ENCODE data around the gene MYL9.

GRCh38 chr20:36540551-36541211, 638 bp upstream of the MYL9 start:
- TF ChIP-seq MAX (IDR thresholded peaks at IDR 0.05) (no peak), EGR1 (IDR thresholded peaks at IDR 0.05) (no peak), CEBPB (IDR thresholded peaks at IDR 0.05) (no peak), EP300 (IDR thresholded peaks at IDR 0.05; ENCODE audit: borderline replicate concordance) (no peak), NFIC (IDR thresholded peaks at IDR 0.05) (no peak), RAD21 (IDR thresholded peaks at IDR 0.05; ENCODE audit: low read depth) (no peak), FOXM1 (IDR thresholded peaks at IDR 0.05; ENCODE audit: borderline replicate concordance, low read depth) (no peak), TEAD4 (IDR thresholded peaks at IDR 0.05) (no peak), TAF1 (IDR thresholded peaks at IDR 0.05; ENCODE audit: low read depth) (no peak), YY1 (IDR thresholded peaks at IDR 0.05; ENCODE audit: low read depth) (no peak), TCF12 (IDR thresholded peaks at IDR 0.05; ENCODE audit: low read depth) (no peak), CREB1 (IDR thresholded peaks at IDR 0.05; ENCODE audit: low read depth) (no peak), REST (IDR thresholded peaks at IDR 0.05; ENCODE audit: low read depth) (no peak)
- TF ChIP-seq, protein P1, sequence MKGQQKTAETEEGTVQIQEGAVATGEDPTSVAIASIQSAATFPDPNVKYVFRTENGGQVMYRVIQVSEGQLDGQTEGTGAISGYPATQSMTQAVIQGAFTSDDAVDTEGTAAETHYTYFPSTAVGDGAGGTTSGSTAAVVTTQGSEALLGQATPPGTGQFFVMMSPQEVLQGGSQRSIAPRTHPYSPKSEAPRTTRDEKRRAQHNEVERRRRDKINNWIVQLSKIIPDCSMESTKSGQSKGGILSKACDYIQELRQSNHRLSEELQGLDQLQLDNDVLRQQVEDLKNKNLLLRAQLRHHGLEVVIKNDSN (IDR thresholded peaks at IDR 0.05), result no peak
